GM23338 (cell line): Measurements from ENCODE around the gene KAT6B. TPM values are rescaled to one million over a fixed set of nuclear protein-coding genes. Genes with fewer than 3 reads are reported as not detected.

Experiments
- ATAC-seq: fragments of 200-7000 bp; cut with Tn5 transposase; 3 replicates; pipeline ENCODE4 v1.9.1; 2020
- DNase-seq: peaks from one replicate; pipeline ENCODE4 v3.0.0-alpha.2; 2015; ENCODE audit warnings: low spot score
- H2AFZ ChIP-seq: fragments of 200-600 bp; sonication (generic); 2 replicates; pipeline ENCODE4 v1.8.0; 2016; ENCODE audit warnings: antibody characterized with exemption, mild to moderate bottlenecking, moderate library complexity
- H3F3A ChIP-seq: fragments of 200-600 bp; sonication (generic); replicated peaks from 2 replicates; pipeline ENCODE4 v1.8.0; 2017; ENCODE audit warnings: antibody characterized with exemption, mixed run types, low read depth
- H3K27ac ChIP-seq: fragments of 200-600 bp; sonication (generic); 2 replicates; pipeline ENCODE4 v1.6.1; 2016; ENCODE audit warnings: low read depth
- H3K27me3 ChIP-seq: fragments of 200-600 bp; sonication (generic); 2 replicates; pipeline ENCODE4 v1.8.0; 2016; ENCODE audit warnings: mild to moderate bottlenecking, mixed run types, moderate library complexity; ENCODE audit not compliant: insufficient read depth
- H3K36me3 ChIP-seq: fragments of 200-600 bp; sonication (generic); 2 replicates; pipeline ENCODE4 v1.8.0; 2016; ENCODE audit warnings: mild to moderate bottlenecking; ENCODE audit not compliant: insufficient read depth
- H3K4me1 ChIP-seq: fragments of 200-600 bp; sonication (generic); 2 replicates; pipeline ENCODE4 v1.8.0; 2016; ENCODE audit warnings: mild to moderate bottlenecking, moderate library complexity; ENCODE audit not compliant: insufficient read depth
- H3K4me2 ChIP-seq: fragments of 200-600 bp; sonication (generic); 2 replicates; pipeline ENCODE4 v1.7.1; 2017; ENCODE audit warnings: mixed run types
- H3K4me3 ChIP-seq: fragments of 200-600 bp; sonication (generic); 2 replicates; pipeline ENCODE4 v1.6.1; 2016; ENCODE audit warnings: mixed run types
- H3K79me2 ChIP-seq: fragments of 200-600 bp; sonication (generic); replicated peaks from 2 replicates; pipeline ENCODE4 v1.8.0; 2017; ENCODE audit warnings: mild to moderate bottlenecking; ENCODE audit not compliant: insufficient read depth
- H3K9me2 ChIP-seq: fragments of 200-600 bp; sonication (generic); 2 replicates; pipeline ENCODE4 v1.8.0; 2017; ENCODE audit not compliant: insufficient read depth
- H4K20me1 ChIP-seq: fragments of 200-600 bp; sonication (generic); replicated peaks from 2 replicates; pipeline ENCODE4 v1.8.0; 2017; ENCODE audit warnings: mild to moderate bottlenecking; ENCODE audit not compliant: insufficient read depth
- H3K27ac Mint-ChIP-seq: 2 replicates; pipeline ENCODE4 v1.8.0; 2020; ENCODE audit warnings: inconsistent platforms, mild to moderate bottlenecking, moderate library complexity, mixed read lengths
- H3K27me3 Mint-ChIP-seq: 3 replicates; pipeline ENCODE4 v1.8.0; 2022; ENCODE audit warnings: low read depth, mild to moderate bottlenecking, moderate library complexity, mixed read lengths, inconsistent platforms; ENCODE audit not compliant: insufficient read depth, poor library complexity
- H3K36me3 Mint-ChIP-seq: 3 replicates; pipeline ENCODE4 v1.8.0; 2021; ENCODE audit warnings: low read depth, mild to moderate bottlenecking, inconsistent platforms, moderate library complexity, mixed read lengths
- H3K4me1 Mint-ChIP-seq: 3 replicates; pipeline ENCODE4 v1.8.0; 2020; ENCODE audit warnings: mild to moderate bottlenecking, inconsistent platforms, mixed read lengths
- H3K4me3 Mint-ChIP-seq: 3 replicates; pipeline ENCODE4 v1.8.0; 2021; ENCODE audit warnings: moderate library complexity, mild to moderate bottlenecking, inconsistent platforms, mixed read lengths
- H3K9me3 Mint-ChIP-seq: 3 replicates; pipeline ENCODE4 v1.8.0; 2020; ENCODE audit warnings: moderate library complexity, mild to moderate bottlenecking, inconsistent platforms, mixed read lengths
- CREB1 ChIP-seq: fragments of 250-450 bp; sonication (Bioruptor Pico); IDR thresholded peaks from 2 replicates; pipeline ENCODE4 v1.5.0; 2020; ENCODE audit warnings: low read depth, mild to moderate bottlenecking, moderate library complexity
- EZH2phosphoT487 ChIP-seq: fragments of 200-600 bp; sonication (generic); IDR thresholded peaks from one replicate; pipeline ENCODE4 v1.8.1; 2018; ENCODE audit warnings: antibody characterized with exemption; ENCODE audit not compliant: unreplicated experiment
- JUNB ChIP-seq: IDR thresholded peaks from one replicate; pipeline ENCODE4 v1.6.1; 2016; ENCODE audit warnings: antibody characterized with exemption; ENCODE audit not compliant: unreplicated experiment
- NANOG ChIP-seq: IDR thresholded peaks from 2 replicates; pipeline ENCODE4 v1.6.1; 2016; ENCODE audit warnings: antibody characterized with exemption, borderline replicate concordance
- POLR2AphosphoS5 ChIP-seq: IDR thresholded peaks from 2 replicates; pipeline ENCODE4 v1.6.1; 2016; ENCODE audit warnings: antibody characterized with exemption, low read depth
- ZNF114 ChIP-seq: fragments of 250-450 bp; sonication (Bioruptor Pico); IDR thresholded peaks from 2 replicates; pipeline ENCODE4 v1.5.0; 2020; ENCODE audit warnings: mild to moderate bottlenecking, moderate library complexity
- polyA plus RNA-seq: library from polyadenylated mRNA; unstranded; fragments of >200 nt; fragmentation: Nextera tagmentation; extraction: Ambion mirVana; gene quantifications from 2 replicates; pipeline ENCODE4 v1.2.1, GENCODE V29; 2016
- total RNA-seq: library from RNA; depleted of rRNA; stranded (reverse); fragments of >200 nt; shearing (Covaris generic); gene quantifications from 2 replicates; pipeline ENCODE4 v1.2.3, GENCODE V29; 2014
- TF ChIP-seq, protein P1 (sequence below), 2 experiments: fragments of 200-600 bp in 1 of 2; sonication (generic) in 1 of 2; conservative IDR thresholded peaks; 2 replicates each; pipeline versions ENCODE4 v1.5.1 to v1.6.1; 2016 to 2017; ENCODE audit warnings: antibody characterized with exemption in 2 of 2, low read depth in 2 of 2, mild to moderate bottlenecking in 2 of 2, moderate library complexity in 1 of 2
- TF ChIP-seq, protein P2 (sequence below): IDR thresholded peaks from one replicate; pipeline ENCODE4 v1.6.1; 2018; ENCODE audit warnings: antibody characterized with exemption; ENCODE audit not compliant: unreplicated experiment
- TF ChIP-seq, protein P3 (sequence below): fragments of 250-450 bp; sonication (Bioruptor Pico); IDR thresholded peaks from 2 replicates; pipeline ENCODE4 v1.5.0; 2020; ENCODE audit warnings: mild to moderate bottlenecking, moderate library complexity

KAT6B gene
- total and polyA plus RNA-seq, 2 experiments from 2014 or later, result 21.3 to 31.4 TPM

DNA sequence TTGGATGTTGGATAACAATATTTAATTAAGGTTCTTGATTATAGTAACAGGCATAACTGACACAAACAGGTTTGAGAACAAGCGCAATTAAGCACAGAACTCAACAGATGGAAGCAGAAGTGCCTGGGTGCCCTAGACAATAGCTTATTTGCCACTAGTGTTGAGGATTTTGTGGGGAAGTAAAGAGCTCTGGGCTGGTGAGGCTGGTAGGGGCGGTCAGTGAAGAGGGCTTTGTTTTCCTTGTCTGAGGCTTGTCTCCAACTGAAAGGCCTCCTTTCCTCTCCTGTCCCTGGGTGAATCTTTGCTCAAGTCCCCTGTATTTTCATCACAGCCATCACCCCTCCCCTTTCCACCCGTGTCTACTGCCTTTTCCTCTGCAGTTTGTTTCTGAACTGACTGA is 104.6 kb downstream of the KAT6B start:
- H3K4me3 Mint-ChIP-seq, result no peak overlapping the region
- no peak overlapping the region for H3K27ac Mint-ChIP-seq
- no peaks in the 10 kb centered on the region for H4K20me1 ChIP-seq

DNA sequence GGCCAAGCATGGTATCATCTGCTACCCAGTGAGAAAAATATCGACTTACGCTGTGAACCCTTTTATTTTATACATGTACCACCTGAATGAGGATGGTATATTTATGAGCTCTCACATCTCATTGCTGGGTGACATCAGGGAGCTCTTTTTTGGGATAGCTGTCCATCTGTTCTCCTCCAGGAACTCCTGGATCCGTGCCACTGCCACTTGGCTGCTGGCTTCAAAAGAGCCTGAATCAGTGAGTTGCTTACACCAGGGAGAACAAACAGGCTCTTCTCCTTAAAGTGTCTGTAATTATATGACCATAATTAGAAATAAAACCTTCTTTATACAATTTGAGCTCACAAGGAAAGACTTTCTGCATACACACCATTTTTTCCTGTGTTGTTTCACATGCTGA is 106.2 kb downstream of the KAT6B start:
- TF ChIP-seq JUNB (no peak), POLR2AphosphoS5 (no peak), NANOG (no peak), ZNF114 (CRISPR knock-in tag) (no peak)
- TF ChIP-seq, protein P1, sequence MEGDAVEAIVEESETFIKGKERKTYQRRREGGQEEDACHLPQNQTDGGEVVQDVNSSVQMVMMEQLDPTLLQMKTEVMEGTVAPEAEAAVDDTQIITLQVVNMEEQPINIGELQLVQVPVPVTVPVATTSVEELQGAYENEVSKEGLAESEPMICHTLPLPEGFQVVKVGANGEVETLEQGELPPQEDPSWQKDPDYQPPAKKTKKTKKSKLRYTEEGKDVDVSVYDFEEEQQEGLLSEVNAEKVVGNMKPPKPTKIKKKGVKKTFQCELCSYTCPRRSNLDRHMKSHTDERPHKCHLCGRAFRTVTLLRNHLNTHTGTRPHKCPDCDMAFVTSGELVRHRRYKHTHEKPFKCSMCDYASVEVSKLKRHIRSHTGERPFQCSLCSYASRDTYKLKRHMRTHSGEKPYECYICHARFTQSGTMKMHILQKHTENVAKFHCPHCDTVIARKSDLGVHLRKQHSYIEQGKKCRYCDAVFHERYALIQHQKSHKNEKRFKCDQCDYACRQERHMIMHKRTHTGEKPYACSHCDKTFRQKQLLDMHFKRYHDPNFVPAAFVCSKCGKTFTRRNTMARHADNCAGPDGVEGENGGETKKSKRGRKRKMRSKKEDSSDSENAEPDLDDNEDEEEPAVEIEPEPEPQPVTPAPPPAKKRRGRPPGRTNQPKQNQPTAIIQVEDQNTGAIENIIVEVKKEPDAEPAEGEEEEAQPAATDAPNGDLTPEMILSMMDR (conservative IDR thresholded peaks at IDR 0.05; ENCODE audit: low read depth in 2 of 2), result no peak
- TF ChIP-seq, protein P2, sequence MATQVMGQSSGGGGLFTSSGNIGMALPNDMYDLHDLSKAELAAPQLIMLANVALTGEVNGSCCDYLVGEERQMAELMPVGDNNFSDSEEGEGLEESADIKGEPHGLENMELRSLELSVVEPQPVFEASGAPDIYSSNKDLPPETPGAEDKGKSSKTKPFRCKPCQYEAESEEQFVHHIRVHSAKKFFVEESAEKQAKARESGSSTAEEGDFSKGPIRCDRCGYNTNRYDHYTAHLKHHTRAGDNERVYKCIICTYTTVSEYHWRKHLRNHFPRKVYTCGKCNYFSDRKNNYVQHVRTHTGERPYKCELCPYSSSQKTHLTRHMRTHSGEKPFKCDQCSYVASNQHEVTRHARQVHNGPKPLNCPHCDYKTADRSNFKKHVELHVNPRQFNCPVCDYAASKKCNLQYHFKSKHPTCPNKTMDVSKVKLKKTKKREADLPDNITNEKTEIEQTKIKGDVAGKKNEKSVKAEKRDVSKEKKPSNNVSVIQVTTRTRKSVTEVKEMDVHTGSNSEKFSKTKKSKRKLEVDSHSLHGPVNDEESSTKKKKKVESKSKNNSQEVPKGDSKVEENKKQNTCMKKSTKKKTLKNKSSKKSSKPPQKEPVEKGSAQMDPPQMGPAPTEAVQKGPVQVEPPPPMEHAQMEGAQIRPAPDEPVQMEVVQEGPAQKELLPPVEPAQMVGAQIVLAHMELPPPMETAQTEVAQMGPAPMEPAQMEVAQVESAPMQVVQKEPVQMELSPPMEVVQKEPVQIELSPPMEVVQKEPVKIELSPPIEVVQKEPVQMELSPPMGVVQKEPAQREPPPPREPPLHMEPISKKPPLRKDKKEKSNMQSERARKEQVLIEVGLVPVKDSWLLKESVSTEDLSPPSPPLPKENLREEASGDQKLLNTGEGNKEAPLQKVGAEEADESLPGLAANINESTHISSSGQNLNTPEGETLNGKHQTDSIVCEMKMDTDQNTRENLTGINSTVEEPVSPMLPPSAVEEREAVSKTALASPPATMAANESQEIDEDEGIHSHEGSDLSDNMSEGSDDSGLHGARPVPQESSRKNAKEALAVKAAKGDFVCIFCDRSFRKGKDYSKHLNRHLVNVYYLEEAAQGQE, result no peak
- TF ChIP-seq, protein P3, sequence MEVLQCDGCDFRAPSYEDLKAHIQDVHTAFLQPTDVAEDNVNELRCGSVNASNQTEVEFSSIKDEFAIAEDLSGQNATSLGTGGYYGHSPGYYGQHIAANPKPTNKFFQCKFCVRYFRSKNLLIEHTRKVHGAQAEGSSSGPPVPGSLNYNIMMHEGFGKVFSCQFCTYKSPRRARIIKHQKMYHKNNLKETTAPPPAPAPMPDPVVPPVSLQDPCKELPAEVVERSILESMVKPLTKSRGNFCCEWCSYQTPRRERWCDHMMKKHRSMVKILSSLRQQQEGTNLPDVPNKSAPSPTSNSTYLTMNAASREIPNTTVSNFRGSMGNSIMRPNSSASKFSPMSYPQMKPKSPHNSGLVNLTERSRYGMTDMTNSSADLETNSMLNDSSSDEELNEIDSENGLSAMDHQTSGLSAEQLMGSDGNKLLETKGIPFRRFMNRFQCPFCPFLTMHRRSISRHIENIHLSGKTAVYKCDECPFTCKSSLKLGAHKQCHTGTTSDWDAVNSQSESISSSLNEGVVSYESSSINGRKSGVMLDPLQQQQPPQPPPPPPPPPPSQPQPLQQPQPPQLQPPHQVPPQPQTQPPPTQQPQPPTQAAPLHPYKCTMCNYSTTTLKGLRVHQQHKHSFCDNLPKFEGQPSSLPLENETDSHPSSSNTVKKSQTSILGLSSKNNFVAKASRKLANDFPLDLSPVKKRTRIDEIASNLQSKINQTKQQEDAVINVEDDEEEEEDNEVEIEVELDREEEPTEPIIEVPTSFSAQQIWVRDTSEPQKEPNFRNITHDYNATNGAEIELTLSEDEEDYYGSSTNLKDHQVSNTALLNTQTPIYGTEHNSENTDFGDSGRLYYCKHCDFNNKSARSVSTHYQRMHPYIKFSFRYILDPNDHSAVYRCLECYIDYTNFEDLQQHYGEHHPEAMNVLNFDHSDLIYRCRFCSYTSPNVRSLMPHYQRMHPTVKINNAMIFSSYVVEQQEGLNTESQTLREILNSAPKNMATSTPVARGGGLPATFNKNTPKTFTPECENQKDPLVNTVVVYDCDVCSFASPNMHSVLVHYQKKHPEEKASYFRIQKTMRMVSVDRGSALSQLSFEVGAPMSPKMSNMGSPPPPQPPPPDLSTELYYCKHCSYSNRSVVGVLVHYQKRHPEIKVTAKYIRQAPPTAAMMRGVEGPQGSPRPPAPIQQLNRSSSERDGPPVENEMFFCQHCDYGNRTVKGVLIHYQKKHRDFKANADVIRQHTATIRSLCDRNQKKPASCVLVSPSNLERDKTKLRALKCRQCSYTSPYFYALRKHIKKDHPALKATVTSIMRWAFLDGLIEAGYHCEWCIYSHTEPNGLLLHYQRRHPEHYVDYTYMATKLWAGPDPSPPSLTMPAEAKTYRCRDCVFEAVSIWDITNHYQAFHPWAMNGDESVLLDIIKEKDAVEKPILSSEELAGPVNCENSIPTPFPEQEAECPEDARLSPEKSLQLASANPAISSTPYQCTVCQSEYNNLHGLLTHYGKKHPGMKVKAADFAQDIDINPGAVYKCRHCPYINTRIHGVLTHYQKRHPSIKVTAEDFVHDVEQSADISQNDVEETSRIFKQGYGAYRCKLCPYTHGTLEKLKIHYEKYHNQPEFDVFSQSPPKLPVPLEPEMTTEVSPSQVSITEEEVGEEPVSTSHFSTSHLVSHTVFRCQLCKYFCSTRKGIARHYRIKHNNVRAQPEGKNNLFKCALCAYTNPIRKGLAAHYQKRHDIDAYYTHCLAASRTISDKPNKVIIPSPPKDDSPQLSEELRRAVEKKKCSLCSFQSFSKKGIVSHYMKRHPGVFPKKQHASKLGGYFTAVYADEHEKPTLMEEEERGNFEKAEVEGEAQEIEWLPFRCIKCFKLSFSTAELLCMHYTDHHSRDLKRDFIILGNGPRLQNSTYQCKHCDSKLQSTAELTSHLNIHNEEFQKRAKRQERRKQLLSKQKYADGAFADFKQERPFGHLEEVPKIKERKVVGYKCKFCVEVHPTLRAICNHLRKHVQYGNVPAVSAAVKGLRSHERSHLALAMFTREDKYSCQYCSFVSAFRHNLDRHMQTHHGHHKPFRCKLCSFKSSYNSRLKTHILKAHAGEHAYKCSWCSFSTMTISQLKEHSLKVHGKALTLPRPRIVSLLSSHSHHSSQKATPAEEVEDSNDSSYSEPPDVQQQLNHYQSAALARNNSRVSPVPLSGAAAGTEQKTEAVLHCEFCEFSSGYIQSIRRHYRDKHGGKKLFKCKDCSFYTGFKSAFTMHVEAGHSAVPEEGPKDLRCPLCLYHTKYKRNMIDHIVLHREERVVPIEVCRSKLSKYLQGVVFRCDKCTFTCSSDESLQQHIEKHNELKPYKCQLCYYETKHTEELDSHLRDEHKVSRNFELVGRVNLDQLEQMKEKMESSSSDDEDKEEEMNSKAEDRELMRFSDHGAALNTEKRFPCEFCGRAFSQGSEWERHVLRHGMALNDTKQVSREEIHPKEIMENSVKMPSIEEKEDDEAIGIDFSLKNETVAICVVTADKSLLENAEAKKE (CRISPR knock-in tag), result no peak
- peaks cover 13% of the 10 kb centered on the region for H3K4me1 ChIP-seq
- no peak overlapping the region for H2AFZ ChIP-seq
- no peaks in the 10 kb centered on the region for H3K9me3 Mint-ChIP-seq
- no peak for DNase-seq
- H3K36me3 Mint-ChIP-seq, result no peaks in the 10 kb centered on the region
- no peak overlapping the region for H3K27ac Mint-ChIP-seq
- no peaks in the 10 kb centered on the region for H3K36me3 ChIP-seq
- H3K4me3 ChIP-seq, result no peak overlapping the region
- ATAC-seq, result no peak
- H3K79me2 ChIP-seq, result peaks cover 46% of the 10 kb centered on the region
- no peaks in the 10 kb centered on the region for H4K20me1 ChIP-seq
- no peak overlapping the region for H3K27ac ChIP-seq
- H3K27me3 Mint-ChIP-seq, result no peaks in the 10 kb centered on the region
- no peaks in the 10 kb centered on the region for H3K9me2 ChIP-seq
- H3F3A ChIP-seq, result no peaks in the 10 kb centered on the region
- H3K4me3 Mint-ChIP-seq, result no peak overlapping the region
- H3K4me2 ChIP-seq, result no peak overlapping the region
- peaks cover 26% of the 10 kb centered on the region for H3K4me1 Mint-ChIP-seq
- H3K27me3 ChIP-seq, result no peaks in the 10 kb centered on the region

More for the DNA sequence above, 104.6 kb downstream of the KAT6B start:
- peaks cover 46% of the 10 kb centered on the region for H3K79me2 ChIP-seq
- DNase-seq (no peak), ATAC-seq (no peak)
- peaks cover 26% of the 10 kb centered on the region for H3K4me1 Mint-ChIP-seq
- H3K4me1 ChIP-seq, result no peaks in the 10 kb centered on the region
- H3K9me2 ChIP-seq, result no peaks in the 10 kb centered on the region
- H3K27ac ChIP-seq, result no peak overlapping the region
- no peaks in the 10 kb centered on the region for H3K27me3 ChIP-seq
- TF ChIP-seq CREB1 (CRISPR knock-in tag) (no peak), EZH2phosphoT487 (no peak)
- H3K4me3 ChIP-seq, result no peak overlapping the region
- no peaks in the 10 kb centered on the region for H3F3A ChIP-seq
- no peaks in the 10 kb centered on the region for H3K9me3 Mint-ChIP-seq
- no peaks in the 10 kb centered on the region for H3K36me3 Mint-ChIP-seq
- no peaks in the 10 kb centered on the region for H3K27me3 Mint-ChIP-seq
- no peaks in the 10 kb centered on the region for H3K36me3 ChIP-seq
- no peak overlapping the region for H2AFZ ChIP-seq
- H3K4me2 ChIP-seq, result no peak overlapping the region
